ENCODE data around the gene BICD1.

DNA sequence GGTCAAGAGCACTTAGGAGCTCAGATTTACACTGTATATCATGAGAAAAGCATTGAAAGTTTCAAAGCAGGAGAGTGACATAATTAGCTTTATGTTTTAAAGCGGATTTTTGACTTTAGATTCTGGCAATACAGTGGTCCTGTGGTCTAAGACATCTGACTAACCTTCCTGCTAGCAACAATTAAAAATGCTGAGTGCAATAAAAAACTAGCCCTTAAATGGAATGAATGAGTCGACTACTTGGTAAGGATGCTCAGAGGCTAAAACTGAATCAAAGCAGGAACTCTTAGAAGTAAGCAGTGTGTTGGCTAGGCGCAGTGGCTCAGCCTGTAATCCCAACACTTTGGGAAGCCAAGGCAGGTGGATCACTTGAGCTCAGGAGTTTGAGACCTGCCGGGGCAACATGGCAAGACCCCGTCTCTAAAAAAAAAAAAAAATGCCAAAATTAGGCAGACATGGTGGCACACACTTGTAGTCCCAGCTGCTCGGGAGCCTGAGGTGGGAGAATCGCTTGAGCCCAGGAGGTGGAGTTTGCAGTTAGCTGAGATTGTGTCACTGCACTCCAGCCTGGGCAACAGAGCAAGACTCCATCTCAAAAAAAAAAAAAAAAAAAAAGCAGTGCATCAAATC, 18.9 kb downstream of the BICD1 start:
- TF ChIP-seq POLR2A (IDR thresholded peaks at IDR 0.05; ENCODE audit: low read length) (no peak), GATA1 (IDR thresholded peaks at IDR 0.05; ENCODE audit: low read depth, low read length) (no peak)

All from erythroblast (primary cell).